ENCODE results near the gene SWSAP1. TPM values are rescaled to one million over a fixed set of nuclear protein-coding genes. Genes with fewer than 3 reads are reported as not detected.

SWSAP1 gene
- total RNA-seq, 1 experiment from 2014 or later = 3.9 TPM

GRCh38 chr19:11422163-11423065 lies 47.9 kb downstream of the SWSAP1 start:
- Histone ChIP-seq H3K4me1 (no peaks in the 10 kb centered on the region), H3K27me3 (replicated peaks; ENCODE audit: control insufficient read depth, insufficient read depth, low read length) (no peaks in the 10 kb centered on the region), H3K9me3 (no peaks in the 10 kb centered on the region), H3K36me3 (ENCODE audit: control insufficient read depth, insufficient read depth, low read length) (no peaks in the 10 kb centered on the region), H3K4me3 (ENCODE audit: low read depth, low read length) (no peak overlapping the region)
- no TSS peak for BruUV-seq (replicated peaks)
- ChIA-PET CTCF (interaction anchor here (0.7 kb wide), 1 partner anchor 154 kb away, joined by 3 read pairs; no protein-coding TSS in a partner anchor), POLR2A (no interaction called here)
- Mint-ChIP-seq H3K9me3 (ENCODE audit: unreplicated experiment) (no peaks in the 10 kb centered on the region), H3K4me1 (ENCODE audit: low read depth, unreplicated experiment) (peaks cover 6% of the 10 kb centered on the region), H3K27me3 (ENCODE audit: insufficient read depth, unreplicated experiment) (no peaks in the 10 kb centered on the region), H3K27ac (ENCODE audit: unreplicated experiment) (no peak overlapping the region), H3K36me3 (ENCODE audit: insufficient read depth, unreplicated experiment) (no peaks in the 10 kb centered on the region), H3K4me3 (ENCODE audit: unreplicated experiment) (no peak overlapping the region)
- DNase-seq = peak in 1 of 2 experiments; percentile 55
- intact Hi-C loops (cut with micrococcal nuclease; ENCODE audit: unreplicated experiment) = no loop called here
- TF ChIP-seq, protein P1, sequence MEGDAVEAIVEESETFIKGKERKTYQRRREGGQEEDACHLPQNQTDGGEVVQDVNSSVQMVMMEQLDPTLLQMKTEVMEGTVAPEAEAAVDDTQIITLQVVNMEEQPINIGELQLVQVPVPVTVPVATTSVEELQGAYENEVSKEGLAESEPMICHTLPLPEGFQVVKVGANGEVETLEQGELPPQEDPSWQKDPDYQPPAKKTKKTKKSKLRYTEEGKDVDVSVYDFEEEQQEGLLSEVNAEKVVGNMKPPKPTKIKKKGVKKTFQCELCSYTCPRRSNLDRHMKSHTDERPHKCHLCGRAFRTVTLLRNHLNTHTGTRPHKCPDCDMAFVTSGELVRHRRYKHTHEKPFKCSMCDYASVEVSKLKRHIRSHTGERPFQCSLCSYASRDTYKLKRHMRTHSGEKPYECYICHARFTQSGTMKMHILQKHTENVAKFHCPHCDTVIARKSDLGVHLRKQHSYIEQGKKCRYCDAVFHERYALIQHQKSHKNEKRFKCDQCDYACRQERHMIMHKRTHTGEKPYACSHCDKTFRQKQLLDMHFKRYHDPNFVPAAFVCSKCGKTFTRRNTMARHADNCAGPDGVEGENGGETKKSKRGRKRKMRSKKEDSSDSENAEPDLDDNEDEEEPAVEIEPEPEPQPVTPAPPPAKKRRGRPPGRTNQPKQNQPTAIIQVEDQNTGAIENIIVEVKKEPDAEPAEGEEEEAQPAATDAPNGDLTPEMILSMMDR (IDR thresholded peaks at IDR 0.05; ENCODE audit: insufficient read depth in 1 of 2, low read depth in 1 of 2, low read length in 1 of 2, severe bottlenecking in 1 of 2, unreplicated experiment in 1 of 2) = no peak

GRCh38 chr19:11423164-11423790 lies 48.8 kb downstream of the SWSAP1 start:
- H3K4me1 Mint-ChIP-seq (ENCODE audit: low read depth, unreplicated experiment) = peaks cover 6% of the 10 kb centered on the region
- H3K27me3 Mint-ChIP-seq (ENCODE audit: insufficient read depth, unreplicated experiment) = no peaks in the 10 kb centered on the region
- no peak for DNase-seq
- BruUV-seq (replicated peaks) = no TSS peak
- intact Hi-C loops (cut with micrococcal nuclease; ENCODE audit: unreplicated experiment) = no loop called here
- no peak overlapping the region for H3K27ac Mint-ChIP-seq (ENCODE audit: unreplicated experiment)
- no peaks in the 10 kb centered on the region for H3K9me3 Mint-ChIP-seq (ENCODE audit: unreplicated experiment)
- H3K9me3 ChIP-seq = no peaks in the 10 kb centered on the region
- ChIA-PET POLR2A (interaction anchor here (0.7 kb wide), 1 partner anchor 433 kb away, joined by 13 read pairs; no protein-coding TSS in a partner anchor), CTCF (interaction anchor here (0.9 kb wide), 1 partner anchor 42 kb away, joined by 3 read pairs; no protein-coding TSS in a partner anchor)
- H3K36me3 Mint-ChIP-seq (ENCODE audit: insufficient read depth, unreplicated experiment) = no peaks in the 10 kb centered on the region
- no peaks in the 10 kb centered on the region for H3K4me1 ChIP-seq
- no peaks in the 10 kb centered on the region for H3K27me3 ChIP-seq (replicated peaks; ENCODE audit: control insufficient read depth, insufficient read depth, low read length)
- H3K36me3 ChIP-seq (ENCODE audit: control insufficient read depth, insufficient read depth, low read length) = no peaks in the 10 kb centered on the region
- TF ChIP-seq, protein P1 (IDR thresholded peaks at IDR 0.05; ENCODE audit: insufficient read depth in 1 of 2, low read depth in 1 of 2, low read length in 1 of 2, severe bottlenecking in 1 of 2, unreplicated experiment in 1 of 2) = no peak
- no peak overlapping the region for H3K4me3 Mint-ChIP-seq (ENCODE audit: unreplicated experiment)
- no peak overlapping the region for H3K4me3 ChIP-seq (ENCODE audit: low read depth, low read length)

DNA sequence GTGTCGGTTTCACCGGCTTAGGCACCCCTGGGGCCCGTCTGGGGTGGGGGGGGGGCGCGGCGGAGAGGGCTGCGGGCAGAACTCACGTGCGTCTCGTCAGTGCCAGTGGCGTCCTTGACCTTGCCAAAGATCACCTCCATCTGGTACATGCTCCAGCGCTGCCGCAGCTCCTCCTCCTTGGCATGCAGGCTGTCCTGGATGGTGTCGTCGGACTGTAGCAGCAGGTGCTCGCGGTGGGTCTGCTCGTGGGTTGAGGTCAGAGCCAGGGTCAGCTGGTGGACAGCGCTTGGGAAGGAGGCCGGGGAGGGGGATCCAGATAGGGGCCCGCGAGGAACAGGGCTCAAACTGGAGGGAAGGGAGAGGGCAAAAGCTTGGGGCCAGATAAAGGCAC lies 49.3 kb downstream of the SWSAP1 start:
- Histone ChIP-seq H3K4me1 (no peaks in the 10 kb centered on the region), H3K4me3 (ENCODE audit: low read depth, low read length) (no peak overlapping the region), H3K9me3 (no peaks in the 10 kb centered on the region), H3K27me3 (replicated peaks; ENCODE audit: control insufficient read depth, insufficient read depth, low read length) (no peaks in the 10 kb centered on the region), H3K36me3 (ENCODE audit: control insufficient read depth, insufficient read depth, low read length) (no peaks in the 10 kb centered on the region)
- Mint-ChIP-seq H3K4me3 (ENCODE audit: unreplicated experiment) (no peak overlapping the region), H3K27me3 (ENCODE audit: insufficient read depth, unreplicated experiment) (no peaks in the 10 kb centered on the region), H3K9me3 (ENCODE audit: unreplicated experiment) (no peaks in the 10 kb centered on the region), H3K4me1 (ENCODE audit: low read depth, unreplicated experiment) (peaks cover 6% of the 10 kb centered on the region), H3K36me3 (ENCODE audit: insufficient read depth, unreplicated experiment) (no peaks in the 10 kb centered on the region), H3K27ac (ENCODE audit: unreplicated experiment) (no peak overlapping the region)
- CTCF ChIA-PET = interaction anchor here (0.6 to 0.9 kb wide), 2 partner anchors 43 to 489 kb away, joined by 3 to 4 read pairs; no protein-coding TSS in a partner anchor
- no peak for DNase-seq
- no TSS peak for BruUV-seq (replicated peaks)
- POLR2A ChIA-PET = interaction anchor here (0.7 kb wide), 1 partner anchor 432 kb away, joined by 13 read pairs; no protein-coding TSS in a partner anchor
- intact Hi-C loops (cut with micrococcal nuclease; ENCODE audit: unreplicated experiment) = no loop called here
- TF ChIP-seq, protein P1 (IDR thresholded peaks at IDR 0.05; ENCODE audit: insufficient read depth in 1 of 2, low read depth in 1 of 2, low read length in 1 of 2, severe bottlenecking in 1 of 2, unreplicated experiment in 1 of 2) = no peak

Data from Caco-2 (cell line).